NB4 (cell line): ENCODE results near the gene ING3.

Experiments
- POLR2A ChIP-seq: IDR thresholded peaks from 2 replicates; pipeline ENCODE4 v1.6.1; 2011; ENCODE audit warnings: mild to moderate bottlenecking; ENCODE audit not compliant: insufficient read length; ENCODE audit errors: extremely low read depth
- TF ChIP-seq, protein P1 (sequence below): IDR thresholded peaks from one replicate; pipeline ENCODE4 v1.5.1; 2012; ENCODE audit warnings: low read depth, low read length
- TF ChIP-seq, protein P2 (sequence below): IDR thresholded peaks from 2 replicates; pipeline ENCODE4 v1.6.1; 2011; ENCODE audit warnings: low read depth, low read length

DNA sequence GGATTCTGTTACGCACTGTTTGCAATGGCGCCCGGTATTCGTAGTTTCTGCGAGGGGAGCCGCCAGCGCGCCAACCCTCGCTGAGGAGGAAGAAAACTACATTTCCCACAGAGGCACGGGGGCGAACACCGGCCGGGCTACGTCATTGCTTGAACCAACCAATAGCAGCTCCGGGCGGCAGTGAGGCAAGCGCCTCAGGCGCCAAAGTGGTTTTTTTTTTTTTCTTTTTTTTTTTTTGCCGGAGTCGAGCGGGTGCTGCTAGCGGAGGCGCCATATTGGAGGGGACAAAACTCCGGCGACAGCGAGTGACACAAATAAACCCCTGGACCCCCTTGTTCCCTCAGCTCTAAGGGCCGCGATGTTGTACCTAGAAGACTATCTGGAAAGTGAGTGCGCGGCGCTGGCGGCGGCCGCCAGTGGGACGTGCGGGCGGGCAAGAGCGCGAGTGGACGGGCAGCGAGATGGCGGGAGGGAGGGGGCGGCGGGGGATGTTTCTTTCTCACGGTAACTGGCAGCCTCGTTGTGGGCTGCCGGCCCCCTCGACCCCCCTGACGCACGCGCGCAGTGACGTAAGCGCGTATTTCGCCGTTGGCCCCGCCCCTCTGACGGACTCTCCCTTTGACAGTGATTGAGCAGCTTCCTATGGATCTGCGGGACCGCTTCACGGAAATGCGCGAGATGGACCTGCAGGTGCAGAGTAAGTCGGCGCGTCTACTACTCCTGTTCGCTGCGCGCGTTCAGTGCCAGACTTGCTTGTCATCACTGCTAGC, at the start of gene ING3:
- TF ChIP-seq, protein P1, sequence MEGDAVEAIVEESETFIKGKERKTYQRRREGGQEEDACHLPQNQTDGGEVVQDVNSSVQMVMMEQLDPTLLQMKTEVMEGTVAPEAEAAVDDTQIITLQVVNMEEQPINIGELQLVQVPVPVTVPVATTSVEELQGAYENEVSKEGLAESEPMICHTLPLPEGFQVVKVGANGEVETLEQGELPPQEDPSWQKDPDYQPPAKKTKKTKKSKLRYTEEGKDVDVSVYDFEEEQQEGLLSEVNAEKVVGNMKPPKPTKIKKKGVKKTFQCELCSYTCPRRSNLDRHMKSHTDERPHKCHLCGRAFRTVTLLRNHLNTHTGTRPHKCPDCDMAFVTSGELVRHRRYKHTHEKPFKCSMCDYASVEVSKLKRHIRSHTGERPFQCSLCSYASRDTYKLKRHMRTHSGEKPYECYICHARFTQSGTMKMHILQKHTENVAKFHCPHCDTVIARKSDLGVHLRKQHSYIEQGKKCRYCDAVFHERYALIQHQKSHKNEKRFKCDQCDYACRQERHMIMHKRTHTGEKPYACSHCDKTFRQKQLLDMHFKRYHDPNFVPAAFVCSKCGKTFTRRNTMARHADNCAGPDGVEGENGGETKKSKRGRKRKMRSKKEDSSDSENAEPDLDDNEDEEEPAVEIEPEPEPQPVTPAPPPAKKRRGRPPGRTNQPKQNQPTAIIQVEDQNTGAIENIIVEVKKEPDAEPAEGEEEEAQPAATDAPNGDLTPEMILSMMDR = no peak
- TF ChIP-seq POLR2A = peak; percentile 21
- TF ChIP-seq, protein P2, sequence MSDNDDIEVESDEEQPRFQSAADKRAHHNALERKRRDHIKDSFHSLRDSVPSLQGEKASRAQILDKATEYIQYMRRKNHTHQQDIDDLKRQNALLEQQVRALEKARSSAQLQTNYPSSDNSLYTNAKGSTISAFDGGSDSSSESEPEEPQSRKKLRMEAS = peak; percentile 71; the same call in 1 of the 2 replicates
